Mesenchymal stem cell (in vitro differentiated cells and primary cell): ENCODE data around the gene FNDC11. TPM values are rescaled to one million over a fixed set of nuclear protein-coding genes. Genes with fewer than 3 reads are reported as not detected.

Experiments used
- DNase-seq: peaks from one replicate; pipeline ENCODE4 v3.0.0-alpha.2; 2013
- H2AFZ ChIP-seq: one replicate; pipeline ENCODE4 v1.6.1; 2013; ENCODE audit warnings: low read depth, mild to moderate bottlenecking, control low read depth, inconsistent platforms, low read length, moderate library complexity
- H2AK5ac ChIP-seq: 2 replicates; pipeline ENCODE4 v1.6.1; 2013; ENCODE audit warnings: low read length, moderate library complexity, mild to moderate bottlenecking, inconsistent platforms; ENCODE audit not compliant: severe bottlenecking
- H2BK120ac ChIP-seq: one replicate; pipeline ENCODE4 v1.6.1; 2013; ENCODE audit warnings: low read depth, mild to moderate bottlenecking, inconsistent platforms, low read length, moderate library complexity
- H2BK12ac ChIP-seq, 2 experiments: one replicate each; pipeline ENCODE4 v1.6.1; 2013; ENCODE audit warnings: inconsistent platforms in 2 of 2, low read length in 2 of 2, mild to moderate bottlenecking in 2 of 2, moderate library complexity in 2 of 2, control low read depth in 1 of 2
- H2BK15ac ChIP-seq: one replicate; pipeline ENCODE4 v1.6.1; 2013; ENCODE audit warnings: mild to moderate bottlenecking, low read depth, inconsistent platforms; ENCODE audit not compliant: poor library complexity, severe bottlenecking
- H2BK5ac ChIP-seq: 2 replicates; pipeline ENCODE4 v1.6.1; 2013; ENCODE audit warnings: low read depth, mild to moderate bottlenecking, low read length, control low read depth, inconsistent platforms; ENCODE audit not compliant: poor library complexity, severe bottlenecking
- H3K14ac ChIP-seq, 2 experiments: one replicate each; pipeline ENCODE4 v1.6.1; 2013; ENCODE audit warnings: inconsistent platforms in 2 of 2, low read length in 2 of 2, control low read depth in 1 of 2, mild to moderate bottlenecking in 1 of 2, moderate library complexity in 1 of 2
- H3K18ac ChIP-seq, 2 experiments: one replicate each; pipeline ENCODE4 v1.6.1; 2013; ENCODE audit warnings: inconsistent platforms in 2 of 2, low read length in 2 of 2, control low read depth in 1 of 2, low read depth in 1 of 2, mild to moderate bottlenecking in 1 of 2
- H3K23ac ChIP-seq, 2 experiments: one replicate each; pipeline ENCODE4 v1.6.1; 2013; ENCODE audit warnings: inconsistent platforms in 2 of 2, low read length in 2 of 2, mild to moderate bottlenecking in 2 of 2, moderate library complexity in 2 of 2, control low read depth in 1 of 2
- H3K27ac ChIP-seq: 2 replicates; pipeline ENCODE4 v1.5.1; 2013; ENCODE audit warnings: mild to moderate bottlenecking, moderate library complexity, low read length, control low read depth, inconsistent platforms; ENCODE audit not compliant: poor library complexity, severe bottlenecking
- H3K27me3 ChIP-seq, 2 experiments: 2 replicates each; pipeline versions ENCODE4 v1.6.1 to v1.7.0; 2013; ENCODE audit warnings: low read length in 2 of 2, mild to moderate bottlenecking in 2 of 2, moderate library complexity in 2 of 2, control low read depth in 1 of 2, inconsistent platforms in 1 of 2; ENCODE audit not compliant: control insufficient read depth in 1 of 2, insufficient read depth in 1 of 2
- H3K36me3 ChIP-seq, 2 experiments: 2 replicates each; pipeline versions ENCODE4 v1.6.1 to v1.7.0; 2013; ENCODE audit warnings: low read length in 2 of 2, control low read depth in 1 of 2, inconsistent platforms in 1 of 2, low read depth in 1 of 2, mild to moderate bottlenecking in 1 of 2; ENCODE audit not compliant: insufficient read depth in 2 of 2, control insufficient read depth in 1 of 2
- H3K4ac ChIP-seq, 2 experiments: one replicate each; pipeline ENCODE4 v1.6.1; 2013; ENCODE audit warnings: inconsistent platforms in 2 of 2, low read length in 2 of 2, mild to moderate bottlenecking in 2 of 2, moderate library complexity in 2 of 2, control low read depth in 1 of 2, low read depth in 1 of 2
- H3K4me1 ChIP-seq: 2 replicates; pipeline ENCODE4 v1.6.1; 2013; ENCODE audit warnings: low read depth, low read length, control low read depth; ENCODE audit not compliant: control insufficient read depth, insufficient read depth
- H3K4me2 ChIP-seq: 2 replicates; pipeline ENCODE4 v1.6.1; 2013; ENCODE audit warnings: low read length, mild to moderate bottlenecking, inconsistent platforms; ENCODE audit not compliant: poor library complexity, severe bottlenecking
- H3K4me3 ChIP-seq, 2 experiments: 2 replicates each; pipeline versions ENCODE4 v1.5.1 to v1.7.0; 2013; ENCODE audit warnings: low read length in 2 of 2, mild to moderate bottlenecking in 2 of 2, control low read depth in 1 of 2, low read depth in 1 of 2; ENCODE audit not compliant: insufficient read depth in 1 of 2
- H3K79me1 ChIP-seq: replicated peaks from 2 replicates; pipeline ENCODE4 v1.6.1; 2013; ENCODE audit warnings: mild to moderate bottlenecking, control low read depth, low read length, inconsistent platforms; ENCODE audit not compliant: poor library complexity, severe bottlenecking
- H3K9ac ChIP-seq: 2 replicates; pipeline ENCODE4 v1.7.0; 2013; ENCODE audit warnings: mild to moderate bottlenecking, low read length, moderate library complexity
- H3K9me3 ChIP-seq: 2 replicates; pipeline ENCODE4 v1.7.0; 2013; ENCODE audit warnings: mild to moderate bottlenecking, low read length; ENCODE audit not compliant: control insufficient read depth
- H4K8ac ChIP-seq: one replicate; pipeline ENCODE4 v1.6.1; 2013; ENCODE audit warnings: inconsistent platforms, mild to moderate bottlenecking, low read length, moderate library complexity
- H4K91ac ChIP-seq: one replicate; pipeline ENCODE4 v1.6.1; 2013; ENCODE audit warnings: mild to moderate bottlenecking, low read length, inconsistent platforms
- WGBS: methylation state at CpG from one replicate; pipeline ENCODE4 v1.1.7; 2013; ENCODE audit warnings: mixed read lengths; 5-methylcytosine and 5-hydroxymethylcytosine counted together
- polyA plus RNA-seq, 2 experiments: library from polyadenylated mRNA; stranded (reverse); fragments of 200-250 nt; gene quantifications; one replicate each; pipeline ENCODE4 v1.2.3, GENCODE V29; 2013

Gene FNDC11
- 0.91 TPM for polyA plus RNA-seq (2013, experiment 1 of 2)
- polyA plus RNA-seq (2013, experiment 2 of 2) = 0.79 TPM

- DNase-seq = peak; percentile 73
- H3K4me1 ChIP-seq = peaks cover 24% of the 10 kb centered on the region
- no peak within 1 kb of the TSS for H2AK5ac ChIP-seq
- H3K14ac ChIP-seq = no peak within 1 kb of the TSS
- H4K8ac ChIP-seq = peak within 1 kb of the TSS; percentile 84
- no peaks in the 10 kb centered on the region for H3K9me3 ChIP-seq
- H2BK15ac ChIP-seq = peak within 1 kb of the TSS; percentile 91
- no peaks in the 10 kb centered on the region for H3K79me1 ChIP-seq
- peaks cover 6 to 13% of the 10 kb centered on the region in 2 experiments for H3K36me3 ChIP-seq
- H3K27me3 ChIP-seq = peaks cover 0 to 27% of the 10 kb centered on the region in 2 experiments
- H2BK5ac ChIP-seq = no peak within 1 kb of the TSS
- H3K4me2 ChIP-seq = peak within 1 kb of the TSS; percentile 88
- H3K9ac ChIP-seq = peak within 1 kb of the TSS; percentile 48
- H2BK120ac ChIP-seq = peak within 1 kb of the TSS; percentile 62
- H3K18ac ChIP-seq = peak within 1 kb of the TSS; percentile 75 to 90
- peak within 1 kb of the TSS; percentile 64 to 74 for H3K4me3 ChIP-seq
- H2BK12ac ChIP-seq = peak within 1 kb of the TSS; percentile 15 to 21
- peak within 1 kb of the TSS; percentile 18 for H4K91ac ChIP-seq
- peak within 1 kb of the TSS in 1 of 2 experiments; percentile 87 for H3K23ac ChIP-seq
- WGBS = 1% methylated on average over 33 of the region's 34 CpGs
- H3K4ac ChIP-seq = peak within 1 kb of the TSS; percentile 18 to 63
- H3K27ac ChIP-seq = no peak within 1 kb of the TSS
- H2AFZ ChIP-seq = no peak within 1 kb of the TSS
Measured at GRCh38 chr20:63553933-63554290, at the start of gene FNDC11. FNDC11 (plus strand) TSS chr20:63554159; CDS start chr20:63555664, 1,505 bp downstream.

GRCh38 chr20:63504642-63505041, 49.3 kb upstream of the FNDC11 start:
- H2AK5ac ChIP-seq = no peak overlapping the region
- no peak overlapping the region for H3K9ac ChIP-seq
- 84% methylated on average over 9 of the region's 9 CpGs for WGBS

GRCh38 chr20:63505281-63505680, 48.7 kb upstream of the FNDC11 start:
- Histone ChIP-seq H2BK120ac (no peak overlapping the region), H3K14ac (no peak overlapping the region), H3K27ac (no peak overlapping the region), H3K18ac (no peak overlapping the region), H3K4me2 (no peak overlapping the region), H3K27me3 (peaks cover 37 to 71% of the 10 kb centered on the region in 2 experiments), H4K91ac (no peak overlapping the region), H3K4me1 (peaks cover 10% of the 10 kb centered on the region), H3K4ac (no peak overlapping the region), H3K36me3 (no peaks in the 10 kb centered on the region), H2BK5ac (no peak overlapping the region), H2AFZ (no peak overlapping the region), H3K9ac (no peak overlapping the region), H2BK15ac (no peak overlapping the region), H3K9me3 (peaks cover 12% of the 10 kb centered on the region), H4K8ac (no peak overlapping the region), H3K23ac (no peak overlapping the region), H2BK12ac (no peak overlapping the region), H3K79me1 (no peaks in the 10 kb centered on the region), H2AK5ac (no peak overlapping the region), H3K4me3 (no peak overlapping the region)
- 81% methylated on average over 7 of the region's 8 CpGs for WGBS
- DNase-seq = no peak

More at GRCh38 chr20:63504642-63505041, 49.3 kb upstream of the FNDC11 start:
- H3K23ac ChIP-seq = no peak overlapping the region
- H3K4me1 ChIP-seq = peaks cover 10% of the 10 kb centered on the region
- H4K91ac ChIP-seq = no peak overlapping the region
- H3K27ac ChIP-seq = no peak overlapping the region
- H2BK5ac ChIP-seq = no peak overlapping the region
- H2AFZ ChIP-seq = no peak overlapping the region
- H2BK15ac ChIP-seq = no peak overlapping the region
- no peak overlapping the region for H3K18ac ChIP-seq
- H3K79me1 ChIP-seq = no peaks in the 10 kb centered on the region
- H3K36me3 ChIP-seq = no peaks in the 10 kb centered on the region
- H2BK12ac ChIP-seq = no peak overlapping the region
- H2BK120ac ChIP-seq = no peak overlapping the region
- H3K14ac ChIP-seq = no peak overlapping the region
- H3K9me3 ChIP-seq = peaks cover 12% of the 10 kb centered on the region
- H4K8ac ChIP-seq = no peak overlapping the region
- no peak for DNase-seq
- no peak overlapping the region for H3K4me3 ChIP-seq
- H3K27me3 ChIP-seq = peaks cover 44 to 73% of the 10 kb centered on the region in 2 experiments
- H3K4ac ChIP-seq = no peak overlapping the region
- H3K4me2 ChIP-seq = no peak overlapping the region

- DNase-seq = no peak
- Histone ChIP-seq H3K4me1 (peaks cover 10% of the 10 kb centered on the region), H3K9me3 (peaks cover 12% of the 10 kb centered on the region), H2BK5ac (no peak overlapping the region), H3K4ac (no peak overlapping the region), H2BK120ac (no peak overlapping the region), H3K27ac (no peak overlapping the region), H2AK5ac (no peak overlapping the region), H4K91ac (no peak overlapping the region), H2AFZ (no peak overlapping the region), H3K4me3 (no peak overlapping the region), H3K79me1 (no peaks in the 10 kb centered on the region), H3K18ac (no peak overlapping the region), H3K23ac (no peak overlapping the region), H3K36me3 (no peaks in the 10 kb centered on the region), H3K4me2 (no peak overlapping the region), H2BK15ac (no peak overlapping the region), H3K9ac (no peak overlapping the region), H3K27me3 (peaks cover 33 to 70% of the 10 kb centered on the region in 2 experiments), H3K14ac (no peak overlapping the region), H4K8ac (no peak overlapping the region), H2BK12ac (no peak overlapping the region)
- 85% methylated on average over 12 of the region's 12 CpGs for WGBS
Measured at GRCh38 chr20:63505723-63506122, 48.2 kb upstream of the FNDC11 start.
